GM19193 (cell line): ENCODE measurements around the gene SGK2.

Experiments used
- POLR2A ChIP-seq: IDR thresholded peaks from 4 replicates; pipeline ENCODE4 v1.6.1; 2011; ENCODE audit not compliant: insufficient read depth, insufficient read length; ENCODE audit errors: extremely low read depth

Gene SGK2

DNA sequence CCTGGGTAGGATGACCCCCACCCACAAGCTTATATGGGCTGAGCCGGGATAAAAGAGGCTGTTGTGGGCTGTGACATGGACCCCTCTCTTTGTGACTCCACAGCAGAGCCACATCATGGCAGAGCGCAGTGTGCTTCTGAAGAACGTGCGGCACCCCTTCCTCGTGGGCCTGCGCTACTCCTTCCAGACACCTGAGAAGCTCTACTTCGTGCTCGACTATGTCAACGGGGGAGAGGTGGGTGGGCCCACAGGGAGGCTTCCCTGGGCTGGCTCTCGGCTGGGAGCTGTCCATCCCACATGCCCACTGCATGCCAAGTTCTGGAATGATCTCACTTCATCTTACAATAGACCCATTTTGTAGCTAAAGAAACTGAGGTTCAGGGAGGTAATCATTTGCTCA is 10.5 kb downstream of the SGK2 start:
- TF ChIP-seq POLR2A, result no peak

DNA sequence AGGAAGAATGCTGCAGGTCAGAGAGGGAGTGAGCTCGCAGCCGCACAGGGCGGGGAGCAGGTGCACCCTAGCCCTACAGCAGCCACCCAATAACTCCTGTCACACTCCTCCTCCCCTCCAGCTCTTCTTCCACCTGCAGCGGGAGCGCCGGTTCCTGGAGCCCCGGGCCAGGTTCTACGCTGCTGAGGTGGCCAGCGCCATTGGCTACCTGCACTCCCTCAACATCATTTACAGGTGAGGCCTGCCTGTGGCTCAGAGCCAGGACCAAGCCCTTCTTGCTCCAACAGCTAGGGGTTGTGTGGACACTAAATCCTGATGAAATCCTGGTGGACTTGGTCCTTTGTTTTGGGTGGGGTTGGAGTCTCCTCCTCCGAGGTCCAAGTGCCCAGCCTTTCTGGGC is 11.7 kb downstream of the SGK2 start:
- no peak for TF ChIP-seq POLR2A

DNA sequence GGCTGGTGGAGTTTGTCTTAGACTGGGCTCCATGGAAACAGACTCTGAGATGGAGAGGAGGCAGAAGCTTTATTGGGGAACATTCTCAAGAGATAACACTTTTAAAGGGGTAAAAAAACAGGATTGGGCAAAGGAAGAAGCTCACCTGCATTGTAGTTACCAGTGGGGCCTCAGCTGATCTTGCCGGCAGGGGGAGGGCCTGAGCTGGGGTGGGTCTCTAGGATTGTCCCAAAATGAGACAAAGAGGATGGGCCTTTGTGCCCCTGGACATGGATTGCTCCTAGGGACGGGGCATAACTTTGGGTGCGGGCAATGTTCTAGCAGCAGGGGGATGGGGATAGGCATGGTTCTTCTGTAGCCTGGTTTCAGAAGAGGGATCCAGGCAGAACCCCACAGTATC is 12.5 kb downstream of the SGK2 start:
- no peak for TF ChIP-seq POLR2A

DNA sequence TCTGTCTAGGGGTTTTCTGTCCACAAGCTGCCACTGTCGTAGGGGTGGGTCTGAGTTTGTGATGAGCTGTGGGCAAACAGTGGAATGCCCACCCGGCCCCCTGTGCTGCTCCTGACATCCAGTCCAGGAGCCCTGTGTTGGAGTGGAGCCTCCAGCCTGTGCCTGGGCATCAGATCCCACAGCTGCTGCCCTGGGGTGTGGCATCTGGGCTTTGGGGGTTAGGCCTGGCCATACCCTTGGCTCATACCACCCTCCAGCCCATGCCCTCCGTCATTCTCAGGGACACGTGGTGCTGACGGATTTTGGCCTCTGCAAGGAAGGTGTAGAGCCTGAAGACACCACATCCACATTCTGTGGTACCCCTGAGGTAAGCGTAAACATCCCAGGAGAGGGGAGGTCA is 12.9 kb downstream of the SGK2 start:
- TF ChIP-seq POLR2A, result no peak

DNA sequence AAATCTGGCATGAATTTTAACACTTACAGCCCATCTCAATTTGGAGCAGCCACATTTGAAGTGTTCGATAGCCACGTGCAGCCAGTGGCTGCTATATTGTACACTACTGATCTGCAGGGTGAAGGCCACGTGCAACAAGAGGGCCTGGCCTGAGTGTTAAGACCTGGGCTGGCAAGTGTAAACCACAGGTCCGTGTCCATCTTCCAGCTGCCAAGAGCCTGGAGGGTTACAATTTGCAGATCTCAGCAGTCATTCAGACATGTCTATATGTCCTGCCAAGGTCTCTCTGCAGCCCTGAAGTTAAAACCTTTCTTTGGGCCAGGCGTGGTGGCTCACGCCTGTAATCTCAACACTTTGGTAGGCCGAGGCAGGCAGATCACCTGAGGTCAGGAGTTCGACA is 14.1 kb downstream of the SGK2 start:
- no peak for TF ChIP-seq POLR2A

DNA sequence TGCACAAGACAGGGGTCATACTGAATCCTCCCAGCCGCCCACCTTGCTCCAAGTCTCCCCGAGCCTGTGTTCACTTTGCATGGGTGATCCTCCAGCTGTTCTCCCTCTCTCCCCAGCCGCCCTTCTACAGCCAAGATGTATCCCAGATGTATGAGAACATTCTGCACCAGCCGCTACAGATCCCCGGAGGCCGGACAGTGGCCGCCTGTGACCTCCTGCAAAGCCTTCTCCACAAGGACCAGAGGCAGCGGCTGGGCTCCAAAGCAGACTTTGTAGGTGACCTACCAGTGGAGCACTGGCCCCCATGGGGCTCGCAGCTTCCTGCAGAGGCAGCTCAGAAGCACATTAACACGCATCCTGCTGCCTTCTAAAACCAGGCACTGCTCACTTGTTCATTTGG is 17.3 kb downstream of the SGK2 start:
- TF ChIP-seq POLR2A, result no peak

DNA sequence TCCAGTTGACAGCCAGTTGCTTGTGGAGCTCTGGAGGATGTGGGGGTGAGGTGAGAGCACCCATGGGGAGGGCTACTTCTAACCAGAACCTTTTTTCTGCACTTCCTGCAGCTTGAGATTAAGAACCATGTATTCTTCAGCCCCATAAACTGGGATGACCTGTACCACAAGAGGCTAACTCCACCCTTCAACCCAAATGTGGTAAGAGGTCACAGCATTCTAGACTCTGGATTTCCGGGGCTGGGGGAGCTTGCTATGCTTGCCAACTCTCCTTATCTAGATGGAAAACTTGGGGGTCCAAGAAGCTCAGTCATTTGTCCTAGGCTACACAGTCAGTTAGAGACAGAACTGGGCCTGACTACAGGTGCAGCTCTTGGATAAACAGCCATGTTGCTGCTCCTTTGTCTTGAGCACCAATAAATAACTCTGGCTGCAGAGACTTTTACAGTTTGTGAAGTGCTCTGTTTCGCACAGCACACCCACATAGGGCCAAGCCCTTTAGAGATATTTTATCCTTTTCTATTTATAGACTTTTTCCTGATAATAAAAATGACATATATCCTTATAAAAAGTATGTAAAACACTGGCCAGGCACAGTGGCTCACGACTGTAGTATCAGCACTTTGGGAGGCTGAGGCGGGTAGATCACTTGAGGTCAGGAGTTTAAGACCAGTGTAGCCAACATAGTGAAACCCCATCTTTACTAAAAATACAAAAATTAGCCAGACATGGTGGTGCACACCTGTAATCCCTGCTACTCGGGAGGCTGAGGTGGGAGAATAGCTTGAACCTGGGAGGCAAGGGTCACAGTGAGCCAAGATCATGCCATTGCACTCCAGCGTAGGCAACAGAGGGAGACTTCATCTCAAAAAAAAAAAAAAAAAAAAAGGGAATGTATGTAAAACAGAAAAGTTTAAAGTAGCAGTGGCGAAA is 21.3 kb downstream of the SGK2 start:
- TF ChIP-seq POLR2A, result no peak

DNA sequence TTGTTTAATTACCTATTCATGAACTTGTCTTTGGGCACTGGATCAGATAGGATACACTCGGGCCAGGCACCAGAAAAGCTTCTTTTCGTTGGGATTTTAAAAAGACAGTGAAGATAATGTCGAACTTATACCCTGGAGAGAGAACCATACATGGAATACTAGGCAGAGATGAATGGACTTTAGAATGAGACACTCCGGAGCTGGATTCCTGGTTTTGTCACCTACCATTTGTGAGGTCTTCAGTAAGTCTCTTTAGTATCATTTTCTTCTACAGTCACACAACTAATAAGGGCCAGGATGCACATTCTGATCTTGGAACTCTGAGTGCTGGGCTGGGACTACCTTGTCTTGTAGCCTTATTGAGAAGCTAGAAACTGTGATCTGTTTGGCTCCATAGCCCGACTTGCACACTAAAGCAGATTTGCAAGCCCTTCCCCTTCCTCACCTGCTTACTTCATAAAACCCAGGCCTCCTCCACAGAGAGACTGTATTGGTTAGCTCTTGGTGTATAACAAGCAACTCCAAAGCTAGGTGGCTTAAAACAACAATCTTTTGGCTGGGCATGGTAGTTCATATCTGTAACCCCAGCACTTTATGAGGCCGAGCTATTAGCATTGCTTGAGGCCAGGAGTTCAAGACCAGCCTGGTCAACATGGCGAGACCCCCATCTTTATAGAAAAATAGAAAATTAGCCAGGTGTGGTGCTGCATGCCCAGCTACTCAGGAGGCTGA is 24.5 kb downstream of the SGK2 start:
- TF ChIP-seq POLR2A, result no peak

DNA sequence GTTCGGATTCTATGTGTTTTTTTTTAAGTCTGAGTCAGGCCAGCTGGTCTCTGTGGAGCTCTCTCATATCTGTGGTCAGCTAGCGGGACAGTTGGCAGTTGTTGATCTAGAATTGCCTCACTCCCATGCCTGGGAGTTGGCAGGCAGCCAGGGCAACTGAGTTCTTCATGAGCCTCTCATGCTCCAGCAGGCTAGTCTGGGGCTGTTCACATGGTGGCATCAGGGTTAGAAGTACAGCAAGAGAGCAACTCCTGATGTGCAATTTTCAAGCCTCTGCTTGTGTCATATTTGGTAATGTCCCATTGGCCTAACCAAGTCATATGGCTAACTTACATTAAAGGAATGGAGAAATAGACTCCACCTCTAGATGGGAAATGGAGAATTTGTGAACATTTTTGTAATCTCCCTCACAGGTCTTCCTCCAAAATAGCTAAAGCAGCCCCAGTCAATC is 25.2 kb downstream of the SGK2 start:
- no peak for TF ChIP-seq POLR2A

DNA sequence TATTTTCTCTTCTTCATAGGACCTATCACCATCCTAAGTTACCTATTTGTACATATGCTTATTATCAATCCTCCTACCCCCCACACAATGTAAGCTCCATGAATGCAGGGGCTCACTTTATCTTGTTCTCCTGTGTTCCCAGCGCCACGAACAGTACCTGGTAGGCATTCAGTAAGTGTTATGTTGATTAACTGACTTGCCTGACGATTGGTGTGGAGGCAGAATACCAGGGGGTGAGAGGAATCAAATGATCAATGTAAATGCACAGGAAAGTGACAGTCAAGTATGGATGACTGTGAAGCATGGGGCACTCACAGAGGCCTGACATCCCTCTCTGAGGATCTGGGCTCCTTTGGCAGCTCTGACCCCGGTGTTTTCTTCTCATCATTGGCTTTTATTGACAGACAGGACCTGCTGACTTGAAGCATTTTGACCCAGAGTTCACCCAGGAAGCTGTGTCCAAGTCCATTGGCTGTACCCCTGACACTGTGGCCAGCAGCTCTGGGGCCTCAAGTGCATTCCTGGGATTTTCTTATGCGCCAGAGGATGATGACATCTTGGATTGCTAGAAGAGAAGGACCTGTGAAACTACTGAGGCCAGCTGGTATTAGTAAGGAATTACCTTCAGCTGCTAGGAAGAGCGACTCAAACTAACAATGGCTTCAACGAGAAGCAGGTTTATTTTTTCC is 25.8 kb downstream of the SGK2 start:
- TF ChIP-seq POLR2A, result no peak

DNA sequence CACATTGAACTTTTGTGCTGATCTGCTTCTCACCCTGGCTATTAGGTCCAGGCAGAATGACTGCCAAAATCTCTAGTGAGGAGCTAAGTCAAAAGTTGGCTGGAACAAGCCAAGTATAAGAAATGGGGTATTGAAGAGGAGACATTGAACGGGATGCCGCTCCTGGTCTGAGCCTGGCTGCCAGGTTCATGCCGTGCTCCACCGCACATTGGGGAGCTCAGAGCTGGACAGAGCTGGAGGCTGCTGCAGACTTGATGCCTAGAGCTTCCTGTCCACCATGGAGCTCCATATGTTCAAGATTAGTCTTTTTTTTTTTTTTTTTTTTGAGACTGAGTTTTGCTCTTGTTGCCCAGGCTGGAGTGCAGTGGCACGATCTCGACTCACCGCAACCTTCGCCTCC is 27.8 kb downstream of the SGK2 start:
- no peak for TF ChIP-seq POLR2A

DNA sequence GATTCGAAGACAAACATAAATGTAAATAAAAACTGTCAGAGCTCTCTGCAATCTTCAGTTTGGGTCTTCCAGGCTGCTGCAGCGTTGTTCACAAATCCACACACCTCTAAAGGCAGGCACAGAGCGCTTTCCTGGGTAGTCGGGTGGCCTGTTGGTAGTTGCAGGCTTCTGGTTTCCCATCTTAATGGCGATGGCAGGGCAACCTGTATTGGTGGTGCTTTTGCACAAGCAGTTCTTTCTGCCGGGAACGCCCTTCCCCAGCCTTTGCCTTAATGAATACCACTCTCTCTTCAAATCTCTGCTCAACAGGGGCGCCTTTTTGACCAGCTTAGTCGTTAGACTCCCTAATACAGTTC is 31.2 kb downstream of the SGK2 start:
- TF ChIP-seq POLR2A, result no peak

DNA sequence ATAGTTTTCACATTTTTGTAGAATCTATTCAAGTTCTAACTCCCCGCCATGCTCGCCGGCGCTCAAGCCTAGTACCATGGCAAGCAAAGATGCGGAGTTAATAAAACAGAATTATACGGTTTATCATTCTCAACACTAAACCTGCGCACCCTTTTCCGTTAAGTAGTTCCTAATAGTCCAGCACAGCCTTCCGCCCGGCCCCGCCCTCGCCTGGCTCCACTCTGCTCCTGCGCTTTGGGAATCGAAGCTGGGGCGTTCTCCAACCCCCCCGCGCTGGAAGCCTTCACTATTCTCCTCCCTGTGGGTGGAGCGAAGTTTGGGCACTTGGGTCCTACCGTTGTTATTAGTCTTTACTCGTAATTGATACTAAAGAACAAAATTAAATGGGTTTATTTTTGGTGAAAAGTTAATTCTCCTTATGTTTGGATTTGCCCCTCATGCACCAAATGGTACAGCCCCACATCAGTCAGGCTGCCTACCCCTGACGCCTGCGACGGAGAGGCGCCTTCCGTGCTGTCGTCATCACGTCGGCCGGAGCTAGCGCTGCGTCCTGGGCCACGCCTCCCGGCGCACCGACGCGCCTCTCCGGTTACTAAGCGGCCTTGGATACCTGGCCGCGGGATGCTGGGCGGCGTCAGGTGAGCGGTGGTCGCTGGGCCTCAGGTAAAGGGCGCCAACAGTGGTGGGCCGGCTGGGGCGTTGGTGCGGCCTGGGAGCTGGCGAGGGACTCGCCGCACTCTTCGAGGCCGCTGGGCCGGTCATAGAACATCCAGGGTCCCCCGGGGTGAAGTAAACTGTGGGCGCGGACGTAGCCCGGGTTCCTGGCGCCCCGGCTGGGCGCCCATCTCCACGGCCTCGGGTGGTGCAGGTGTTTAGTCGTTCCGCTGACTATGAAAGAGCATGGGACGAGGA is 31.8 kb downstream of the SGK2 start, which contains the start of gene IFT52:
Gene IFT52 (plus strand): TSS at position 546 of the 912 bp plus-strand sequence. CDS start 3,762 bp downstream, outside the sequence.
- peak; percentile 57 for TF ChIP-seq POLR2A

DNA sequence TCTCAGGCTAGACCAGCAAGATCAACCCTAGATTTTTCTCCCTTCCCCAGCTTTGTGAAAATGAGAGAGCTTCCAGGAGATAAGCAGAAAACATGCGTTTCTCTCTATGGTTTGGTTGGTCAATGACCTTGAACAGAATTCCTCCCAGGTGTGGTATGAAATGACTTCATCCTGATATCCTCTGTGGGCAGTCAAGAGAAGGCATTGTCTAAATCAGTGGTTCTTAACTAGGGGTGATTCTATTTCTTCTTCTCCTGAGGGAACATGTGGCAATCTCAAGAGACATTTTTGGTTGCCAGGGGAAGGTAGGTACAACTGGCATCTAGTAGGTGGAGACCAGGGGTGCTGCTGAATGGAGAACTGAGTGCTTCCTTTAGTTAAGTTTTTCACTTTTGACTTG is 44.3 kb downstream of the SGK2 start:
- TF ChIP-seq POLR2A, result no peak
